Liver (tissue), 3 donors: ENCODE data around the gene DGKH.

Source experiments
- CTCF ChIP-seq: fragments of 150-350 bp; IDR thresholded peaks from 2 replicates; pipeline ENCODE4 v1.5.1; 2017; ENCODE audit warnings: improper control_type of control experiment, low read depth, low read length; ENCODE audit not compliant: missing input control
- FOXA1 ChIP-seq: IDR thresholded peaks from 2 replicates; pipeline ENCODE4 v1.6.1; 2016; ENCODE audit warnings: antibody characterized with exemption
- GABPA ChIP-seq, 2 donors: IDR thresholded peaks in 1 of 2; conservative IDR thresholded peaks in 1 of 2; 2 replicates each; pipeline ENCODE4 v1.6.1; 2016; ENCODE audit warnings: antibody characterized with exemption in 2 of 2, mild to moderate bottlenecking in 1 of 2, moderate library complexity in 1 of 2
- HNF4G ChIP-seq: IDR thresholded peaks from 2 replicates; pipeline ENCODE4 v1.6.1; 2016; ENCODE audit warnings: antibody characterized with exemption
- REST ChIP-seq: IDR thresholded peaks from 2 replicates; pipeline ENCODE4 v1.6.1; 2016; ENCODE audit warnings: antibody characterized with exemption, mild to moderate bottlenecking
- YY1 ChIP-seq: IDR thresholded peaks from 2 replicates; pipeline ENCODE4 v1.6.1; 2016; ENCODE audit warnings: antibody characterized with exemption, mild to moderate bottlenecking
- ZBTB33 ChIP-seq: IDR thresholded peaks from 2 replicates; pipeline ENCODE4 v1.6.1; 2016; ENCODE audit warnings: antibody characterized with exemption
- donor health status: healthy.
- donor health status: healthy.

- no peak for TF ChIP-seq FOXA1
- TF ChIP-seq CTCF, result no peak
- no peak for TF ChIP-seq REST
- no peak for TF ChIP-seq YY1
- TF ChIP-seq ZBTB33, result no peak
- TF ChIP-seq GABPA (IDR thresholded peaks at IDR 0.05 in 1 of 2, conservative IDR thresholded peaks at IDR 0.05 in 1 of 2), result no peak
- no peak for TF ChIP-seq HNF4G
Measured at GRCh38 chr13:42274386-42275097, 226.1 kb downstream of the DGKH start.
